Measurements from ENCODE around the gene COPS9. TPM values are rescaled to one million over a fixed set of nuclear protein-coding genes. Genes with fewer than 3 reads are reported as not detected.

COPS9 gene
- total and polyA plus RNA-seq, 10 of the 15 experiments (the other 5 are each of a cell fraction or from before 2014, with no cell fraction given), result 80.8 to 419 (median 213) TPM

DNA sequence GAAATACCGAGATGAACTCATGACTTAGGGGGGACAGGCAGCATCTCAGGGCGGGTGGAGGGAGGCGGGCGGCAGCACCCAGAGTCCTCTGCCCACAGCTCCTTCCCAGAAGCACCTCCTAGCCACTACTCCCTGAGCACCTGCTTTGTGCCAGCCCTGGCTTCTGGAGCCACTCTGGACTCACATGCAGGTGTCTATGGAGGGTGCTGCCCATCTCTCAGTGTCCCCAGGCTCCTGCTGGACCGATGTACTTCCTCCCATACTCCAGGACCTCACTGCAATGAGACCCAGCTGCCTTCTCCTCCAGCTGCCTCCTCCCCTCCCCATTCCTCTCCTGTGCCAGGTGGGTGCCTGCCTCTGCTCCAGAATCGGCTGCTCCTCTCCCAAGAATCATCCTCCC is 26.4 kb upstream of the COPS9 start:
- in situ Hi-C loops (cut with MboI), result no loop called here

More for the DNA sequence above, 26.4 kb upstream of the COPS9 start:
- Histone ChIP-seq H3K9me3 (replicated peaks; ENCODE audit: control insufficient read depth, insufficient read depth, low read length) (no peaks in the 10 kb centered on the region; the same call in 2 of the 3 replicates), H3K4me2 (ENCODE audit: control insufficient read depth, insufficient read depth) (no peak overlapping the region), H3K9ac (ENCODE audit: control insufficient read depth, insufficient read depth, low read length) (no peak overlapping the region), H2AFZ (ENCODE audit: control insufficient read depth, low read depth, low read length) (no peak overlapping the region), H3K27ac (ENCODE audit: control insufficient read depth, insufficient read depth) (no peak overlapping the region), H3K36me3 (ENCODE audit: control insufficient read depth in 2 of 2, insufficient read depth in 2 of 2, low read length in 1 of 2) (no peaks in the 10 kb centered on the region), H3K4me1 (ENCODE audit: control insufficient read depth, insufficient read depth, low read length) (no peaks in the 10 kb centered on the region), H3K27me3 (replicated peaks in 1 of 2; ENCODE audit: control insufficient read depth in 2 of 2, insufficient read depth in 2 of 2, low read length in 1 of 2) (no peaks in the 10 kb centered on the region), H3K79me2 (ENCODE audit: control insufficient read depth, insufficient read depth, low read length) (no peaks in the 10 kb centered on the region), H4K20me1 (ENCODE audit: control insufficient read depth, insufficient read depth) (no peaks in the 10 kb centered on the region), H3K4me3 (no peak overlapping the region)
- BruUV-seq (replicated peaks), result no TSS peak
- RAD21 ChIA-PET (ENCODE audit: unreplicated experiment), result no interaction called here
- DNase-seq (ENCODE audit: low read depth, low spot score) (no peak), ATAC-seq (no peak), FAIRE-seq (no peak)
- POLR2A ChIA-PET, result no interaction called here
- CTCF ChIA-PET, result no interaction called here
- SMC1A ChIA-PET (ENCODE audit: uncharacterized antibody, unreplicated experiment), result no interaction called here
- TF ChIP-seq MEF2A (IDR thresholded peaks at IDR 0.05; ENCODE audit: insufficient read depth, low read depth, low read length), result no peak
- TF ChIP-seq JUND (IDR thresholded peaks at IDR 0.05; ENCODE audit: low read depth, low read length), result no peak
- TF ChIP-seq, protein P1, sequence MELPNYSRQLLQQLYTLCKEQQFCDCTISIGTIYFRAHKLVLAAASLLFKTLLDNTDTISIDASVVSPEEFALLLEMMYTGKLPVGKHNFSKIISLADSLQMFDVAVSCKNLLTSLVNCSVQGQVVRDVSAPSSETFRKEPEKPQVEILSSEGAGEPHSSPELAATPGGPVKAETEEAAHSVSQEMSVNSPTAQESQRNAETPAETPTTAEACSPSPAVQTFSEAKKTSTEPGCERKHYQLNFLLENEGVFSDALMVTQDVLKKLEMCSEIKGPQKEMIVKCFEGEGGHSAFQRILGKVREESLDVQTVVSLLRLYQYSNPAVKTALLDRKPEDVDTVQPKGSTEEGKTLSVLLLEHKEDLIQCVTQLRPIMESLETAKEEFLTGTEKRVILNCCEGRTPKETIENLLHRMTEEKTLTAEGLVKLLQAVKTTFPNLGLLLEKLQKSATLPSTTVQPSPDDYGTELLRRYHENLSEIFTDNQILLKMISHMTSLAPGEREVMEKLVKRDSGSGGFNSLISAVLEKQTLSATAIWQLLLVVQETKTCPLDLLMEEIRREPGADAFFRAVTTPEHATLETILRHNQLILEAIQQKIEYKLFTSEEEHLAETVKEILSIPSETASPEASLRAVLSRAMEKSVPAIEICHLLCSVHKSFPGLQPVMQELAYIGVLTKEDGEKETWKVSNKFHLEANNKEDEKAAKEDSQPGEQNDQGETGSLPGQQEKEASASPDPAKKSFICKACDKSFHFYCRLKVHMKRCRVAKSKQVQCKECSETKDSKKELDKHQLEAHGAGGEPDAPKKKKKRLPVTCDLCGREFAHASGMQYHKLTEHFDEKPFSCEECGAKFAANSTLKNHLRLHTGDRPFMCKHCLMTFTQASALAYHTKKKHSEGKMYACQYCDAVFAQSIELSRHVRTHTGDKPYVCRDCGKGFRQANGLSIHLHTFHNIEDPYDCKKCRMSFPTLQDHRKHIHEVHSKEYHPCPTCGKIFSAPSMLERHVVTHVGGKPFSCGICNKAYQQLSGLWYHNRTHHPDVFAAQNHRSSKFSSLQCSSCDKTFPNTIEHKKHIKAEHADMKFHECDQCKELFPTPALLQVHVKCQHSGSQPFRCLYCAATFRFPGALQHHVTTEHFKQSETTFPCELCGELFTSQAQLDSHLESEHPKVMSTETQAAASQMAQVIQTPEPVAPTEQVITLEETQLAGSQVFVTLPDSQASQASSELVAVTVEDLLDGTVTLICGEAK (IDR thresholded peaks at IDR 0.05; ENCODE audit: borderline replicate concordance), result no peak
- TF ChIP-seq, protein P2, sequence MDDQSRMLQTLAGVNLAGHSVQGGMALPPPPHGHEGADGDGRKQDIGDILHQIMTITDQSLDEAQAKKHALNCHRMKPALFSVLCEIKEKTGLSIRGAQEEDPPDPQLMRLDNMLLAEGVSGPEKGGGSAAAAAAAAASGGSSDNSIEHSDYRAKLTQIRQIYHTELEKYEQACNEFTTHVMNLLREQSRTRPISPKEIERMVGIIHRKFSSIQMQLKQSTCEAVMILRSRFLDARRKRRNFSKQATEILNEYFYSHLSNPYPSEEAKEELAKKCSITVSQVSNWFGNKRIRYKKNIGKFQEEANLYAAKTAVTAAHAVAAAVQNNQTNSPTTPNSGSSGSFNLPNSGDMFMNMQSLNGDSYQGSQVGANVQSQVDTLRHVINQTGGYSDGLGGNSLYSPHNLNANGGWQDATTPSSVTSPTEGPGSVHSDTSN (IDR thresholded peaks at IDR 0.05; ENCODE audit: insufficient replicate concordance, low read depth, low read length), result no peak
- TF ChIP-seq EGR1 (IDR thresholded peaks at IDR 0.05; ENCODE audit: borderline replicate concordance in 1 of 2, low read depth in 2 of 2, low read length in 2 of 2), result no peak
- no peak for TF ChIP-seq NBN (IDR thresholded peaks at IDR 0.05)
- TF ChIP-seq RCOR1 (conservative IDR thresholded peaks at IDR 0.05; ENCODE audit: low read depth, low read length), result no peak
- no peak for TF ChIP-seq IRF4 (IDR thresholded peaks at IDR 0.05; ENCODE audit: low read depth, low read length)
- TF ChIP-seq NR2F1 (conservative IDR thresholded peaks at IDR 0.05), result no peak
- 14% methylated on average over 5 of the region's 6 CpGs for WGBS (ENCODE audit: insufficient coverage, insufficient replicate concordance, low lambda C conversion rate, missing lambda C conversion rate)
- intact Hi-C loops (cut with micrococcal nuclease; ENCODE audit: unreplicated experiment), result no loop called here
